IMR-90 (cell line): Measurements from ENCODE around the gene RERE. TPM values are rescaled to one million over a fixed set of nuclear protein-coding genes. Genes with fewer than 3 reads are reported as not detected.
A peak's percentile ranks its signal among the peaks of the same experiment; 100 is the strongest.

ENCODE experiments used
- ATAC-seq: fragments of 200-7000 bp; cut with Tn5 transposase; 2 replicates; pipeline ENCODE4 v1.9.1; 2020; ENCODE audit warnings: low read depth, mild to moderate bottlenecking, moderate library complexity
- BruUV-seq: library from RNA; stranded (reverse); fragments of 400-500 nt; replicated peaks from 2 replicates; lab custom pipeline; 2021; lab: Mats Ljungman, UMichigan
- CTCF ChIA-PET: fragments of 300-600 bp; formaldehyde crosslinking; extraction: SDS; loops from one replicate; lab custom pipeline; 2021; ENCODE audit warnings: antibody characterized with exemption; lab: Yijun Ruan, JAX
- POLR2A ChIA-PET: fragments of 300-600 bp; sonication (Branson Sonifier 250); formaldehyde crosslinking; loops from one replicate; lab custom pipeline; 2022; ENCODE audit warnings: antibody characterized with exemption; ENCODE audit not compliant: unreplicated experiment; lab: Charles Lee
- DNase-seq: peaks from one replicate; pipeline ENCODE4 v3.0.0; 2013
- H2AFZ ChIP-seq: replicated peaks from 2 replicates; pipeline ENCODE3; 2013; ENCODE audit warnings: low read length, mild to moderate bottlenecking; ENCODE audit not compliant: poor library complexity
- H2AK5ac ChIP-seq: 2 replicates; pipeline ENCODE4 v1.6.1; 2013; ENCODE audit warnings: low read depth, low read length, inconsistent platforms
- H2AK9ac ChIP-seq: replicated peaks from 2 replicates; pipeline ENCODE3; 2013; ENCODE audit warnings: mild to moderate bottlenecking, low read depth, low read length, moderate library complexity; ENCODE audit not compliant: poor library complexity
- H2BK120ac ChIP-seq: 2 replicates; pipeline ENCODE4 v1.6.1; 2013; ENCODE audit warnings: low read depth, low read length, inconsistent platforms
- H2BK15ac ChIP-seq: 3 replicates; pipeline ENCODE4 v1.6.1; 2013; ENCODE audit warnings: low read depth, low read length, inconsistent platforms
- H2BK20ac ChIP-seq: 2 replicates; pipeline ENCODE4 v1.6.1; 2013; ENCODE audit warnings: low read depth, mild to moderate bottlenecking, inconsistent platforms, low read length, moderate library complexity
- H2BK5ac ChIP-seq: 2 replicates; pipeline ENCODE4 v1.6.1; 2013; ENCODE audit warnings: mild to moderate bottlenecking, low read depth, low read length, inconsistent platforms; ENCODE audit not compliant: poor library complexity, severe bottlenecking
- H3K14ac ChIP-seq: replicated peaks from 2 replicates; pipeline ENCODE4 v1.6.1; 2013; ENCODE audit warnings: low read depth, low read length, inconsistent platforms
- H3K18ac ChIP-seq: 2 replicates; pipeline ENCODE4 v1.6.1; 2013; ENCODE audit warnings: low read depth, low read length, control low read depth
- H3K23ac ChIP-seq: 2 replicates; pipeline ENCODE4 v1.6.1; 2013; ENCODE audit warnings: low read depth, low read length, inconsistent platforms
- H3K27ac ChIP-seq: 2 replicates; pipeline ENCODE4 v1.5.1; 2013; ENCODE audit warnings: mild to moderate bottlenecking, control low read depth, low read length; ENCODE audit not compliant: insufficient read depth
- H3K27me3 ChIP-seq: 2 replicates; pipeline ENCODE4 v1.6.1; 2013; ENCODE audit warnings: low read length; ENCODE audit not compliant: control insufficient read depth, insufficient read depth
- H3K36me3 ChIP-seq: 2 replicates; pipeline ENCODE4 v1.6.1; 2013; ENCODE audit warnings: low read length, mixed read lengths; ENCODE audit not compliant: control insufficient read depth, insufficient read depth
- H3K4ac ChIP-seq: 2 replicates; pipeline ENCODE4 v1.6.1; 2013; ENCODE audit warnings: low read depth, low read length, inconsistent platforms
- H3K4me1 ChIP-seq: 2 replicates; pipeline ENCODE4 v1.6.1; 2013; ENCODE audit warnings: low read length, mixed read lengths; ENCODE audit not compliant: control insufficient read depth, insufficient read depth
- H3K4me2 ChIP-seq: 2 replicates; pipeline ENCODE4 v1.6.1; 2013; ENCODE audit warnings: low read depth, mild to moderate bottlenecking, control low read depth, low read length, moderate library complexity
- H3K4me3 ChIP-seq: 2 replicates; pipeline ENCODE4 v1.5.1; 2013; ENCODE audit warnings: low read depth, mild to moderate bottlenecking, control low read depth, low read length, moderate library complexity; ENCODE audit not compliant: insufficient read depth
- H3K56ac ChIP-seq: 2 replicates; pipeline ENCODE4 v1.6.1; 2013; ENCODE audit warnings: low read length, inconsistent platforms; ENCODE audit not compliant: insufficient read depth; ENCODE audit errors: extremely low read depth
- H3K79me1 ChIP-seq, 2 experiments: 2 replicates each; pipeline ENCODE4 v1.6.1; 2013; ENCODE audit warnings: low read length in 2 of 2, inconsistent platforms in 1 of 2, low read depth in 1 of 2
- H3K9ac ChIP-seq: 2 replicates; pipeline ENCODE4 v1.6.1; 2013; ENCODE audit warnings: low read depth, low read length, control low read depth
- H3K9me1 ChIP-seq: 2 replicates; pipeline ENCODE4 v1.6.1; 2013; ENCODE audit warnings: low read length, inconsistent platforms; ENCODE audit not compliant: insufficient read depth
- H3K9me3 ChIP-seq: 2 replicates; pipeline ENCODE4 v1.6.1; 2013; ENCODE audit warnings: low read length; ENCODE audit not compliant: control insufficient read depth, insufficient read depth
- H4K20me1 ChIP-seq: 2 replicates; pipeline ENCODE4 v1.6.1; 2013; ENCODE audit warnings: low read length, inconsistent platforms; ENCODE audit not compliant: insufficient read depth
- H4K5ac ChIP-seq: 2 replicates; pipeline ENCODE4 v1.6.1; 2013; ENCODE audit warnings: mild to moderate bottlenecking, low read depth, low read length, control low read depth
- H4K8ac ChIP-seq, 2 experiments: 2 replicates each; pipeline ENCODE4 v1.6.1; 2013; ENCODE audit warnings: low read depth in 2 of 2, low read length in 2 of 2, control low read depth in 1 of 2, inconsistent platforms in 1 of 2
- H4K91ac ChIP-seq: 2 replicates; pipeline ENCODE4 v1.6.1; 2013; ENCODE audit warnings: low read depth, low read length, inconsistent platforms; ENCODE audit not compliant: insufficient read depth
- MAFK ChIP-seq: IDR thresholded peaks from 2 replicates; pipeline ENCODE4 v1.6.1; 2012; ENCODE audit warnings: low read depth, low read length, improper control_type of control experiment
- NFE2L2 ChIP-seq: fragments of 150-350 bp; IDR thresholded peaks from 2 replicates; pipeline ENCODE4 v1.6.1; 2016; ENCODE audit warnings: low read depth, mild to moderate bottlenecking, low read length
- WGBS, 2 experiments: methylation state at CpG; one replicate each; pipeline versions ENCODE4 v1.1.5 to v1.1.7; 2013; ENCODE audit warnings: missing lambda C conversion rate in 2 of 2; ENCODE audit not compliant: insufficient read length in 1 of 2; ENCODE audit errors: extremely low coverage in 2 of 2; 5-methylcytosine and 5-hydroxymethylcytosine counted together
- dilution Hi-C: fragments of 300-500 bp; cut with HindIII; formaldehyde crosslinking; loops from one replicate; pipeline ENCODE4 v1.14.3; 2018; ENCODE audit warnings: low sequenced_read_pairs; ENCODE audit not compliant: unreplicated experiment
- in situ Hi-C: fragments of 300-500 bp; cut with MboI; formaldehyde crosslinking; loops from 3 replicates; pipeline ENCODE4 v1.14.3; 2019; ENCODE audit warnings: low sequenced_read_pairs, inconsistent platforms, mixed read lengths
- intact Hi-C: fragments of 100-400 bp; cut with micrococcal nuclease; formaldehyde crosslinking; loops from 2 replicates; pipeline ENCODE4 v1.10.0; 2022
- polyA plus RNA-seq, 3 experiments: library from polyadenylated mRNA; depleted of rRNA; stranded (reverse); fragments of >200 nt; gene quantifications; 2 replicates each; pipeline ENCODE4 v1.2.3, GENCODE V29; 2012; ENCODE audit warnings: low replicate concordance in 1 of 3
- total RNA-seq: library from RNA; depleted of rRNA; stranded (reverse); fragments of >200 nt; gene quantifications from 2 replicates; pipeline ENCODE4 v1.2.3, GENCODE V29; 2012

RERE gene
- total and polyA plus RNA-seq, 2 of the 4 experiments (the other 2 are of a cell fraction): 11.5 to 25.1 TPM

GRCh38 chr1:8763888-8764287, 53.6 kb downstream of the RERE start:
- Histone ChIP-seq H4K20me1 (peaks cover 4% of the 10 kb centered on the region; the same call in 1 of the 2 replicates), H2AFZ (no peak overlapping the region), H4K91ac (no peak overlapping the region), H3K9me1 (peaks cover 3% of the 10 kb centered on the region), H3K4me3 (no peak overlapping the region), H3K18ac (no peak overlapping the region), H3K27me3 (no peaks in the 10 kb centered on the region), H3K14ac (peak overlapping the region; percentile 19; the same call in 1 of the 2 replicates), H3K79me1 (peaks cover 11 to 12% of the 10 kb centered on the region in 2 experiments), H3K4me1 (peaks cover 5% of the 10 kb centered on the region), H2BK20ac (no peak overlapping the region), H3K9me3 (no peaks in the 10 kb centered on the region), H3K23ac (0 out of 2 replicates have a peak overlapping the region, but pooled peaks have one; percentile 12), H2BK15ac (no peak overlapping the region), H3K4ac (no peak overlapping the region), H4K8ac (no peak overlapping the region), H2AK5ac (0 out of 2 replicates have a peak overlapping the region, but pooled peaks have one; percentile 29), H3K9ac (no peak overlapping the region), H2BK120ac (no peak overlapping the region), H2AK9ac (no peak overlapping the region), H3K36me3 (no peaks in the 10 kb centered on the region), H3K56ac (no peak overlapping the region), H2BK5ac (no peak overlapping the region), H4K5ac (no peak overlapping the region), H3K4me2 (no peak overlapping the region), H3K27ac (no peak overlapping the region)
- no TSS peak for BruUV-seq
- WGBS, 2 experiments: no CpG with 5 or more reads among the region's 4 CpGs
- CTCF ChIA-PET: no interaction called here
- TF ChIP-seq MAFK (no peak), NFE2L2 (no peak)
- intact Hi-C loops (no loop called here), dilution Hi-C loops (no loop called here), in situ Hi-C loops (no loop called here)
- peak; percentile 9 for DNase-seq
- ATAC-seq: peak; percentile 42
- POLR2A ChIA-PET: interaction anchor here (0.6 kb wide), 1 partner anchor 18 kb away, joined by 3 read pairs; no protein-coding TSS in a partner anchor
